ENCODE results near the gene MAOB.

DNA sequence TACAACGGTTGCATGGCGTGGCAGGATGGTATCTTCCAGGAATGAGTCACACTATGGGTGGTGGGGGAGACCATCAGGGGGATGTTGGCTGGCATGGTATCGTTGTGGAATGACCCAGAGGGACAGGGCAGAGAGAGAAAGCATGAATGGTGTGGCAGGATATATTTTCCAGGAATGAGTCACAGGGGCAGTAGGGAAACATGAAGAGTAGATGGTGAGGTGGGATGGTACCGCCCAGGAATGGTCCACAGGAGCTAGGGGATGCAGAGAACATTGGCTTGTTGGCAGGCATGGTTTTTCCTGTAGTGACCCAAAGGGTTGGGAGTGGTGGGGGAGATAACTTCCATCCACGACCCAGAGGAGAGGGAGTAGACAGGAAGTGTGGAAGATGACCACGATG lies 163.7 kb downstream of the MAOB start:
- TF ChIP-seq, protein P1, sequence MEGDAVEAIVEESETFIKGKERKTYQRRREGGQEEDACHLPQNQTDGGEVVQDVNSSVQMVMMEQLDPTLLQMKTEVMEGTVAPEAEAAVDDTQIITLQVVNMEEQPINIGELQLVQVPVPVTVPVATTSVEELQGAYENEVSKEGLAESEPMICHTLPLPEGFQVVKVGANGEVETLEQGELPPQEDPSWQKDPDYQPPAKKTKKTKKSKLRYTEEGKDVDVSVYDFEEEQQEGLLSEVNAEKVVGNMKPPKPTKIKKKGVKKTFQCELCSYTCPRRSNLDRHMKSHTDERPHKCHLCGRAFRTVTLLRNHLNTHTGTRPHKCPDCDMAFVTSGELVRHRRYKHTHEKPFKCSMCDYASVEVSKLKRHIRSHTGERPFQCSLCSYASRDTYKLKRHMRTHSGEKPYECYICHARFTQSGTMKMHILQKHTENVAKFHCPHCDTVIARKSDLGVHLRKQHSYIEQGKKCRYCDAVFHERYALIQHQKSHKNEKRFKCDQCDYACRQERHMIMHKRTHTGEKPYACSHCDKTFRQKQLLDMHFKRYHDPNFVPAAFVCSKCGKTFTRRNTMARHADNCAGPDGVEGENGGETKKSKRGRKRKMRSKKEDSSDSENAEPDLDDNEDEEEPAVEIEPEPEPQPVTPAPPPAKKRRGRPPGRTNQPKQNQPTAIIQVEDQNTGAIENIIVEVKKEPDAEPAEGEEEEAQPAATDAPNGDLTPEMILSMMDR (IDR thresholded peaks at IDR 0.05) = no peak
- TF ChIP-seq POLR2A (IDR thresholded peaks at IDR 0.05) = no peak
